HG03378 (cell line): ENCODE results near the gene FAM135A.
"Not testable (repeated sequence)": the region's sequence is repeated elsewhere in the genome, so short reads cannot be mapped to it uniquely, and the experiment has no call there.

Experiments used
- ATAC-seq: cut with Tn5 transposase; IDR thresholded peaks from one replicate; pipeline ENCODE4 v1.9.1; 2021; ENCODE audit warnings: mild to moderate bottlenecking, moderate library complexity; ENCODE audit not compliant: unreplicated experiment

Gene FAM135A

GRCh38 chr6:70456735-70457134 lies 43.4 kb downstream of the FAM135A start:
- no peak for ATAC-seq

- ATAC-seq = no peak
These were observed 45.9 kb downstream of the FAM135A start for GRCh38 chr6:70459235-70459634.

- ATAC-seq = not testable (repeated sequence)
These were observed 46.4 kb downstream of the FAM135A start for GRCh38 chr6:70459699-70460098.

- ATAC-seq = no peak
These were observed 56.7 kb downstream of the FAM135A start for GRCh38 chr6:70470016-70470415.

GRCh38 chr6:70470510-70470909 lies 57.2 kb downstream of the FAM135A start:
- not testable (repeated sequence) for ATAC-seq

GRCh38 chr6:70474751-70475150 lies 61.4 kb downstream of the FAM135A start:
- ATAC-seq = no peak

- no peak for ATAC-seq
These were observed 65.9 kb downstream of the FAM135A start for GRCh38 chr6:70479236-70479635.

GRCh38 chr6:70486638-70487037 lies 73.3 kb downstream of the FAM135A start:
- ATAC-seq = not testable (repeated sequence)

- ATAC-seq = no peak
These were observed 76.1 kb downstream of the FAM135A start for GRCh38 chr6:70489364-70489763.

- ATAC-seq = no peak
These were observed 81.5 kb downstream of the FAM135A start for GRCh38 chr6:70494833-70495232.

- not testable (repeated sequence) for ATAC-seq
These were observed 82.5 kb downstream of the FAM135A start for GRCh38 chr6:70495790-70496189.

- no peak for ATAC-seq
These were observed 89.2 kb downstream of the FAM135A start for GRCh38 chr6:70502484-70502883.

- ATAC-seq = no peak
These were observed 90.6 kb downstream of the FAM135A start for GRCh38 chr6:70503813-70504465.

GRCh38 chr6:70506321-70506720 lies 93.0 kb downstream of the FAM135A start:
- no peak for ATAC-seq

- ATAC-seq = no peak
These were observed 93.9 kb downstream of the FAM135A start for GRCh38 chr6:70507161-70507560.

GRCh38 chr6:70508953-70509352 lies 95.6 kb downstream of the FAM135A start:
- ATAC-seq = no peak

- no peak for ATAC-seq
These were observed 97.3 kb downstream of the FAM135A start for GRCh38 chr6:70510600-70510999.

- ATAC-seq = no peak
These were observed 105.4 kb downstream of the FAM135A start for GRCh38 chr6:70518723-70519122.

- no peak for ATAC-seq
These were observed 107.3 kb downstream of the FAM135A start for GRCh38 chr6:70520575-70520974.

GRCh38 chr6:70524721-70525286 lies 111.5 kb downstream of the FAM135A start:
- ATAC-seq = no peak

- ATAC-seq = no peak
These were observed 113.9 kb downstream of the FAM135A start for GRCh38 chr6:70527071-70527737.

GRCh38 chr6:70530023-70530422 lies 116.7 kb downstream of the FAM135A start:
- ATAC-seq = no peak
